ENCODE results near the gene XYLT1.

XYLT1 gene

GRCh38 chr16:17382514-17382913 is 88.2 kb downstream of the XYLT1 start:
- Histone ChIP-seq H3K36me3 (ENCODE audit: low read depth) (no peaks in the 10 kb centered on the region), H3K4me1 (ENCODE audit: insufficient read depth, poor library complexity, severe bottlenecking) (no peaks in the 10 kb centered on the region), H3K4me3 (ENCODE audit: severe bottlenecking) (no peak overlapping the region), H3K27me3 (ENCODE audit: insufficient read depth, poor library complexity, severe bottlenecking) (no peaks in the 10 kb centered on the region), H3K9me3 (ENCODE audit: severe bottlenecking) (no peaks in the 10 kb centered on the region), H3K27ac (ENCODE audit: poor library complexity, severe bottlenecking) (no peak overlapping the region)
- no peak for ATAC-seq (ENCODE audit: low read depth)
- DNase-seq (ENCODE audit: low spot score) = no peak
- TF ChIP-seq CTCF (IDR thresholded peaks at IDR 0.05; ENCODE audit: poor library complexity, severe bottlenecking) = no peak

- Histone ChIP-seq H3K36me3 (ENCODE audit: low read depth) (no peaks in the 10 kb centered on the region), H3K4me1 (ENCODE audit: insufficient read depth, poor library complexity, severe bottlenecking) (no peaks in the 10 kb centered on the region), H3K9me3 (ENCODE audit: severe bottlenecking) (no peaks in the 10 kb centered on the region), H3K27ac (ENCODE audit: poor library complexity, severe bottlenecking) (no peak overlapping the region), H3K27me3 (ENCODE audit: insufficient read depth, poor library complexity, severe bottlenecking) (no peaks in the 10 kb centered on the region), H3K4me3 (ENCODE audit: severe bottlenecking) (no peak overlapping the region)
- ATAC-seq (ENCODE audit: low read depth) (no peak), DNase-seq (ENCODE audit: low spot score) (no peak)
- TF ChIP-seq CTCF (IDR thresholded peaks at IDR 0.05; ENCODE audit: poor library complexity, severe bottlenecking) = no peak
These were observed 89.0 kb downstream of the XYLT1 start for GRCh38 chr16:17381784-17382183.

- Histone ChIP-seq H3K36me3 (ENCODE audit: low read depth) (no peaks in the 10 kb centered on the region), H3K27me3 (ENCODE audit: insufficient read depth, poor library complexity, severe bottlenecking) (no peaks in the 10 kb centered on the region), H3K4me3 (ENCODE audit: severe bottlenecking) (no peak overlapping the region), H3K9me3 (ENCODE audit: severe bottlenecking) (no peaks in the 10 kb centered on the region), H3K27ac (ENCODE audit: poor library complexity, severe bottlenecking) (no peak overlapping the region), H3K4me1 (ENCODE audit: insufficient read depth, poor library complexity, severe bottlenecking) (no peaks in the 10 kb centered on the region)
- ATAC-seq (ENCODE audit: low read depth) (no peak), DNase-seq (ENCODE audit: low spot score) (no peak)
- TF ChIP-seq CTCF (IDR thresholded peaks at IDR 0.05; ENCODE audit: poor library complexity, severe bottlenecking) = no peak
These were observed 90.1 kb downstream of the XYLT1 start for GRCh38 chr16:17380613-17381012.

GRCh38 chr16:17379121-17379571 is 91.6 kb downstream of the XYLT1 start:
- Histone ChIP-seq H3K4me3 (ENCODE audit: severe bottlenecking) (no peak overlapping the region), H3K4me1 (ENCODE audit: insufficient read depth, poor library complexity, severe bottlenecking) (no peaks in the 10 kb centered on the region), H3K27ac (ENCODE audit: poor library complexity, severe bottlenecking) (no peak overlapping the region), H3K9me3 (ENCODE audit: severe bottlenecking) (no peaks in the 10 kb centered on the region), H3K36me3 (ENCODE audit: low read depth) (no peaks in the 10 kb centered on the region), H3K27me3 (ENCODE audit: insufficient read depth, poor library complexity, severe bottlenecking) (no peaks in the 10 kb centered on the region)
- ATAC-seq (ENCODE audit: low read depth) = no peak
- no peak for DNase-seq (ENCODE audit: low spot score)
- TF ChIP-seq CTCF (IDR thresholded peaks at IDR 0.05; ENCODE audit: poor library complexity, severe bottlenecking) = no peak

GRCh38 chr16:17377360-17378324 is 93.1 kb downstream of the XYLT1 start:
- Histone ChIP-seq H3K36me3 (ENCODE audit: low read depth) (no peaks in the 10 kb centered on the region), H3K4me1 (ENCODE audit: insufficient read depth, poor library complexity, severe bottlenecking) (no peaks in the 10 kb centered on the region), H3K4me3 (ENCODE audit: severe bottlenecking) (no peak overlapping the region), H3K9me3 (ENCODE audit: severe bottlenecking) (no peaks in the 10 kb centered on the region), H3K27me3 (ENCODE audit: insufficient read depth, poor library complexity, severe bottlenecking) (no peaks in the 10 kb centered on the region), H3K27ac (ENCODE audit: poor library complexity, severe bottlenecking) (no peak overlapping the region)
- TF ChIP-seq CTCF (IDR thresholded peaks at IDR 0.05; ENCODE audit: poor library complexity, severe bottlenecking) = no peak
- DNase-seq (ENCODE audit: low spot score) (no peak), ATAC-seq (ENCODE audit: low read depth) (no peak)
